Erythroblast (primary cell): ENCODE measurements around the gene ELAPOR1.

Experiments
- DNase-seq, 2 experiments: peaks; one replicate each; lab custom pipeline; 2025; lab: John Stamatoyannopoulos, UW
- GATA1 ChIP-seq: IDR thresholded peaks from 2 replicates; pipeline ENCODE4 v1.6.1; 2011; ENCODE audit warnings: low read depth, mild to moderate bottlenecking, control low read depth, low read length, moderate library complexity
- POLR2A ChIP-seq: IDR thresholded peaks from 2 replicates; pipeline ENCODE4 v1.6.1; 2011; ENCODE audit warnings: mild to moderate bottlenecking, low read length

The ELAPOR1 gene

DNA sequence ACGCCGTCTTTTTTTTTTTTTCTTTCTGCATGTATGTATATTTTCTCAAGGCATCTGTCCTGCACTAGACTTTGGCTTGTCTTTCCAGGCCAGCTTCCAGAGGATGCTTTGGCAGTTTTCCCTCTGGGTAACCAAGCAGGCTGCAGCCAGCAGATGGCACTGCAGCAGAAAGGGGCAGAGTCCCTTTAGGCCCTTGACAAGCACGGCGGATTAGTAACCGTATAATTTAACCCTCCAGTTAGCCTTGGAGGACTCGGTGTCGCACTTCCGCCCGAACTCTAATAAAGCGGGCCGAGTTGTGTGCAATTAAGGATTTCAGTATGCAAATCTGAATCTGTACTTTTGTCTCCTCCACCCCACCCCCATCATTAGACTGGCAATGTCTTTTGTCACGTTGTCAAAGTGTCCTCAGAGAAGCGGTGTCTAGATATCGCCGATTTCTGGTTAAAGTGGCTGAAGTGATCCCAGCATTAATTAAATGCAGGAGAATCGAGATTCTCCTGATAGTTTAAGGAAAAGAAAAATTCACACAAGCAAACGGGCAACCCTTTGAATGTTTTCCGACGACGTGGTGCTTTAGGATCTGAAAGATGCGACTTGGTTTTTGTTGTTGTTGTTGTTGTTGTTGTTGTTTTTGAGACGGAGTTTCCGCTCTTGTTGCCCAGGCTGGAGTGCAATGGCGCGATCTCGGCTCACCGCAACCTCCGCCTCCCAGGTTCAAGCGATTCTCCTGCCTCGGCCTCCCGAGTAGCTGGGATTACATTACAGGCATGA lies 24.5 kb upstream of the ELAPOR1 start:
- peak; percentile 78 to 81 for DNase-seq
- TF ChIP-seq GATA1 = no peak
- no peak for TF ChIP-seq POLR2A

GRCh38 chr1:109090196-109091077 lies 23.5 kb upstream of the ELAPOR1 start, which contains the start of gene TMEM167B:
TSS of gene TMEM167B (plus strand) at chr1:109090764. CDS start at chr1:109090873, 109 bp downstream.
- peak; percentile 96 for DNase-seq
- TF ChIP-seq POLR2A (peak; percentile 92), GATA1 (no peak)

GRCh38 chr1:109091078-109091838 lies 22.7 kb upstream of the ELAPOR1 start:
- TF ChIP-seq GATA1 = no peak
- TF ChIP-seq POLR2A = no peak
- peak; percentile 74 to 75 for DNase-seq

DNA sequence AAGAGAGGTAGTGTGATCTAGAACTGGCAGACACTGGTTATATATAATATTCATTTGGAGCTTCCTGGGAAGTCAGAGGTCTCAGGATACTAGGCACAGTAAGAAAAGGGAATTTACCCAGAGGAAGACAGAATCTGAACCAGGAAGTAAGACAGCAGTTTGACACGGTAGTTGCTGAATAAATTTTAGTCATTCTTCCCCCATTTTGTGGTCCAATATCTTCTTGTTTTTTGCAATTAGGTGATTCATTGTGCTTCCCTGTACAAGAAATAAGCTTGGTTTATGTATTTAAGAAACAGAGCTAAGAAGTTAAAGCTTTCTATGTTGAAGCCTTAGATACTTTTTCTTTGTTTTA lies 22.1 kb upstream of the ELAPOR1 start:
- TF ChIP-seq GATA1 = no peak
- no peak for TF ChIP-seq POLR2A
- peak in 1 of 2 experiments; percentile 28 for DNase-seq

GRCh38 chr1:109094377-109094803 lies 19.5 kb upstream of the ELAPOR1 start:
- TF ChIP-seq GATA1 = no peak
- no peak for TF ChIP-seq POLR2A
- DNase-seq = no peak

- no peak for DNase-seq
- no peak for TF ChIP-seq GATA1
- no peak for TF ChIP-seq POLR2A
Measured at GRCh38 chr1:109094871-109095270, 19.0 kb upstream of the ELAPOR1 start.

GRCh38 chr1:109095631-109096030 lies 18.3 kb upstream of the ELAPOR1 start:
- DNase-seq = no peak
- TF ChIP-seq GATA1 = no peak
- TF ChIP-seq POLR2A = no peak

- TF ChIP-seq GATA1 (no peak), POLR2A (no peak)
- DNase-seq = no peak
Measured at GRCh38 chr1:109096120-109096519, 17.8 kb upstream of the ELAPOR1 start.

DNA sequence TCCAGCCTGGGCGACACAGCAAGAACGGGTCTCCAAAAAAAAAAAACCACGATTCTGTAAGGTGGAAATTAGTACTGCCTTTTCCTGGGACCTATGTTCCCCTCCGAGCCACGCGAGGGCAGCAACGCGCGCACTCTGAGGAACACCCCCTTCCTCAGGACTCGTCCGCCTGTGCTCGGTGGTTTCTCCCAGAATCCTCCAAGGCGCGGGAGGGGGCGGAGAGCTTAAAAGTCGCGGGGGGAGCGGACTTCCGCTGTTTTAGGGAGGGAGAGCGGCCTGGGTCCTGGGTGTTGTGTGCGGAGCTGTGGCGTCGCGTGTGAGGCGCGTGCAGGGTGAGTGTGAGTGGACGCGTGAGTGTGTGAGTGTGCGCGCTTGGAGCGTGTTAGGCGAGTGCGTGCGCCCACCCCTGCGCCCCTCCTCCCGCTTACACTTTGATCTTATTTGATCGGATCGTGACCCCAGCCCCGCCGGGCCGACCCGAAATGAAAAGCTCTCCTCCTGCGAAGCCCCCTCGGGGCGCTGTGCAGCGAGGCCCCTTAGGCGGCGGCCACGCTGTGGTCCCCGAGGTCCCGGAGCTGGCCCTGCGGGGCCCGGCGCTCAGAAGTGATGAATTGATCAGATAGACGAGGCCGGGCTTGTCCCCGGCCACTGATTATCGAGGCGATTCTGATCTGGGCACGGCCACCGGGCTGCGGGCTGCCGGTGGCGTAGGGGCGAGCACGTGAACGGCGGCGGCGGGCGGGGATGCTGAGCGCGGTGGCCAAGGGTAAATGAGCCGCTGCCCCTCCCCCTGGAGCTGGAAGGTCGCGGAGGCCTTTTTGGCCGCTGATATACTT lies 13.8 kb upstream of the ELAPOR1 start:
- TF ChIP-seq GATA1 (no peak), POLR2A (peak; percentile 99)

GRCh38 chr1:109104364-109105151 lies 9.4 kb upstream of the ELAPOR1 start:
- TF ChIP-seq POLR2A (no peak), GATA1 (no peak)
- DNase-seq = no peak

More for the DNA sequence above, 13.8 kb upstream of the ELAPOR1 start:
- DNase-seq = peak; percentile 98 to 99

GRCh38 chr1:109105881-109106280 lies 8.0 kb upstream of the ELAPOR1 start:
- no peak for DNase-seq
- no peak for TF ChIP-seq GATA1

DNA sequence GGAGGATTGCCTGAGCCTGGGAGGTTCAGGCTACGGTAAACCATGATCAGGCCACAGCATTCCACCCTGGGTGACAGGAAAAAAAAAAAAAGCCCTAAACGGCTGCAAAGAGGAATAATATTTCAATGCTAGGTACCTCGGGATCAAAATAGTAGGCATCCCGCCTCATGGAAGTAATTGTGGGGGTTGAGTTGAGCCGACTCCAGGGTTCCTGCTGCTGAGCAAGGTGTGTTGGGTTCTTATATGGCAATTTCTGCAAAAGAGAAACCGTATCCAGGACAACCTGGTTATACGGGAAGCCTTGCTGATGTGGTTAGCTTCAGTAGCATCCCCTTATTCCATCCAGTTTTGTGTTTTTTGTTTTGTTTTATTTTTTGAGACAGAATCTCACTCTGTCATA lies 6.1 kb upstream of the ELAPOR1 start:
- TF ChIP-seq GATA1 = no peak
- no peak for TF ChIP-seq POLR2A
- no peak for DNase-seq

GRCh38 chr1:109109906-109110305 lies 4.0 kb upstream of the ELAPOR1 start:
- no peak for DNase-seq
- TF ChIP-seq GATA1 (no peak), POLR2A (no peak)
